Psoas muscle (tissue), 8 donors: ENCODE data around the gene TMEM184B. TPM values are rescaled to one million over a fixed set of nuclear protein-coding genes. Genes with fewer than 3 reads are reported as not detected.

Source experiments
- ATAC-seq, 4 donors: fragments of 200-7000 bp; cut with Tn5 transposase; one replicate each; pipeline ENCODE4 v1.9.1; 2020; ENCODE audit warnings: moderate library complexity in 3 of 4, mild to moderate bottlenecking in 2 of 4
- DNase-seq, 2 donors: peaks; one replicate each; pipeline ENCODE4 v3.0.0-alpha.2; 2020
- H3K27ac ChIP-seq: fragments of 200-600 bp; one replicate; pipeline ENCODE4 v1.8.0; 2022
- H3K27me3 ChIP-seq, 3 donors: fragments of 200-600 bp in 1 of 3; one replicate each; pipeline versions ENCODE4 v1.6.1 to v1.8.0; 2013 to 2022; ENCODE audit warnings: low read length in 2 of 3, mild to moderate bottlenecking in 2 of 3, moderate library complexity in 1 of 3; ENCODE audit not compliant: insufficient read depth in 3 of 3
- H3K36me3 ChIP-seq, 2 donors: fragments of 200-600 bp in 1 of 2; one replicate each; pipeline versions ENCODE4 v1.6.1 to v1.8.0; 2013 to 2022; ENCODE audit warnings: low read depth in 1 of 2, mild to moderate bottlenecking in 1 of 2, moderate library complexity in 1 of 2; ENCODE audit not compliant: insufficient read depth in 1 of 2
- H3K4me1 ChIP-seq: fragments of 200-600 bp; one replicate; pipeline ENCODE4 v1.8.0; 2022
- H3K4me3 ChIP-seq: fragments of 200-600 bp; one replicate; pipeline ENCODE4 v1.8.0; 2022; ENCODE audit warnings: mild to moderate bottlenecking
- H3K9me3 ChIP-seq: fragments of 200-600 bp; one replicate; pipeline ENCODE4 v1.8.0; 2022
- CTCF ChIP-seq: fragments of 200-600 bp; IDR thresholded peaks from one replicate; pipeline ENCODE4 v1.8.0; 2022; ENCODE audit warnings: antibody characterized with exemption
- WGBS, 3 donors: extraction: QIAGEN DNeasy Blood & Tissue Kit; methylation state at CpG; one replicate each; pipeline versions ENCODE4 v1.1.6 to v1.1.7; 2013; 5-methylcytosine and 5-hydroxymethylcytosine counted together
- intact Hi-C, 2 donors: fragments of 100-400 bp; cut with DNase I; formaldehyde crosslinking; loops; one replicate each; pipeline versions ENCODE4 v1.11.0 to v1.14.2; 2022
- polyA plus RNA-seq, 3 donors: library from polyadenylated mRNA; stranded (reverse); fragments of 200-250 nt; gene quantifications; one replicate each; pipeline ENCODE4 v1.2.3, GENCODE V29; 2013
- total RNA-seq, 4 donors: library from RNA; stranded (reverse); fragmentation: NEBNext Ultra II Directional in 2 of 4; extraction: Animal tissue kit (Norgen Biotek cat#: 25700) in 2 of 4; gene quantifications; one replicate each; pipeline versions ENCODE4 v1.2.1 to v1.2.4, GENCODE V29; 2021 to 2023
- donor health status: healthy with polysubstance abuse.
- donor health status: DM: no; HTN: no; CAD: no; lungs with moderate emphysema.
- donor health status: Bipolar disorder and iron deficiency.
- donor health status: healthy.
- donor health status: DM: yes; HTN: yes; CAD: no.
- donor health status: DM: no; HTN: no; CAD: no.
- donor health status: DM: no; HTN: no; CAD: no.
- donor health status: DM: yes; HTN: yes; CAD: no.

The TMEM184B gene
- total and polyA plus RNA-seq, 7 donors = 13.6 to 40.3 (median 26.4) TPM

- no peaks in the 10 kb centered on the region for H3K27me3 ChIP-seq
- H3K9me3 ChIP-seq = no peaks in the 10 kb centered on the region
- H3K4me1 ChIP-seq = peaks cover 28% of the 10 kb centered on the region
- WGBS, 3 donors = 12 to 28% (median 15%) methylated on average over 18 of the region's 18 CpGs
- peak overlapping the region; percentile 91 for H3K27ac ChIP-seq
- intact Hi-C loops = loop anchor here in 1 of 2 donors (2.0 to 5.0 kb wide), 2 partner anchors 46 to 115 kb away; partner anchors contain the start of gene TMEM184B
- peak overlapping the region; percentile 62 for H3K4me3 ChIP-seq
- DNase-seq (peak; percentile 74 to 79), ATAC-seq (peak; percentile 45 to 80 (median 74))
- peaks cover 0 to 4% of the 10 kb centered on the region in 2 donors for H3K36me3 ChIP-seq
- TF ChIP-seq CTCF = no peak
Observed at GRCh38 chr22:38317995-38318715, 45.3 kb upstream of the TMEM184B start.

GRCh38 chr22:38317122-38317994 is 44.5 kb upstream of the TMEM184B start, which contains the start of gene CSNK1E:
Gene CSNK1E (minus strand): TSS chr22:38317433. CDS start chr22:38314157, 3,276 bp downstream.
- ATAC-seq (peak; percentile 68 to 79 (median 74)), DNase-seq (peak; percentile 85 to 90)
- intact Hi-C loops = loop anchor here in 1 of 2 donors (2.0 to 5.0 kb wide), 2 partner anchors 45 to 115 kb away; partner anchors contain the start of gene TMEM184B
- 2 to 8% (median 5%) methylated on average over 22 to 98 of the region's 98 CpGs for WGBS, 3 donors
- Histone ChIP-seq H3K27me3 (no peaks in the 10 kb centered on the region), H3K4me1 (peaks cover 31% of the 10 kb centered on the region), H3K9me3 (no peaks in the 10 kb centered on the region), H3K36me3 (peaks cover 0 to 4% of the 10 kb centered on the region in 2 donors), H3K4me3 (peak within 1 kb of the TSS; percentile 76), H3K27ac (peak within 1 kb of the TSS; percentile 96)
- no peak for TF ChIP-seq CTCF

GRCh38 chr22:38316364-38317121 is 43.7 kb upstream of the TMEM184B start:
- ATAC-seq (peak; percentile 36 to 64 (median 52)), DNase-seq (peak; percentile 61 to 85)
- no peak for TF ChIP-seq CTCF
- intact Hi-C loops = loop anchor here in 1 of 2 donors (2.0 to 5.0 kb wide), 2 partner anchors 44 to 114 kb away; partner anchors contain the start of gene TMEM184B
- Histone ChIP-seq H3K4me3 (peak overlapping the region; percentile 76), H3K9me3 (no peaks in the 10 kb centered on the region), H3K27me3 (no peaks in the 10 kb centered on the region), H3K4me1 (peaks cover 34% of the 10 kb centered on the region), H3K36me3 (peaks cover 0 to 4% of the 10 kb centered on the region in 2 donors), H3K27ac (peak overlapping the region; percentile 96)
- WGBS, 3 donors = 1 to 2% (median 1%) methylated on average over 36 to 52 of the region's 52 CpGs

- H3K4me3 ChIP-seq = peak overlapping the region; percentile 76
- no peak for DNase-seq
- intact Hi-C loops = loop anchor here in 1 of 2 donors (2.0 to 5.0 kb wide), 2 partner anchors 44 to 113 kb away; partner anchors contain the start of gene TMEM184B
- no peaks in the 10 kb centered on the region for H3K9me3 ChIP-seq
- peaks cover 38% of the 10 kb centered on the region for H3K4me1 ChIP-seq
- TF ChIP-seq CTCF = no peak
- H3K36me3 ChIP-seq = peaks cover 0 to 4% of the 10 kb centered on the region in 2 donors
- no peaks in the 10 kb centered on the region for H3K27me3 ChIP-seq
- no peak for ATAC-seq
- 3 to 10% (median 5%) methylated on average over 12 of the region's 12 CpGs for WGBS, 3 donors
- peak overlapping the region; percentile 96 for H3K27ac ChIP-seq
Observed at GRCh38 chr22:38315823-38316363, 43.1 kb upstream of the TMEM184B start.
